ENCODE data around the gene DOCK3. TPM values are rescaled to one million over a fixed set of nuclear protein-coding genes. Genes with fewer than 3 reads are reported as not detected.

The DOCK3 gene
- total RNA-seq, 1 experiment from 2014 or later: 5.6 TPM

DNA sequence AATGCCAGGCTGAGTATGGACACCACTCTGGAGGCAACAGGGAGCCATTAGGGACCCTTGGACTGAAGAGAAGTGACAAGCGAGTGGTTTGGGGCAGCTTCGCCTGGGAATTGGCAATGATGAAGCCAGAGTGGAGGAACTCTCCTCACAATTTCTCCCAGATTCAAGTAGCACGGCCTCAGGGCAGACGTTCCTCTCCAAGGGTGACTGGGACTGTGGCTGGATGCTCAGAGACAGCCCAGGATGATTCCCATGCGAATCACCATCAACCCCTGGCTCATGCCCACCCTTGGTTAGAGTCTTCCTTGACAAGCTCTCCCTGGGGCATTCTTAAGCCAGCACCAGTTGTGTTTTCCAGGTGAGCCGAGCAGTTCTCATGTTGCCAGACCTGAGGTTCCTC is 16.3 kb upstream of the DOCK3 start:
- H3K27ac Mint-ChIP-seq: no peak overlapping the region
- CTCF ChIA-PET: interaction anchor here (3.1 kb wide), 1 partner anchor 42 kb away, joined by 11 read pairs; the partner anchor contains the start of gene MAPKAPK3
- H3K4me1 Mint-ChIP-seq: no peaks in the 10 kb centered on the region
- ATAC-seq: no peak
- no peak for TF ChIP-seq KAT7 (CRISPR knock-in tag; IDR thresholded peaks at IDR 0.05; ENCODE audit: borderline replicate concordance)
- TF ChIP-seq, protein P1, sequence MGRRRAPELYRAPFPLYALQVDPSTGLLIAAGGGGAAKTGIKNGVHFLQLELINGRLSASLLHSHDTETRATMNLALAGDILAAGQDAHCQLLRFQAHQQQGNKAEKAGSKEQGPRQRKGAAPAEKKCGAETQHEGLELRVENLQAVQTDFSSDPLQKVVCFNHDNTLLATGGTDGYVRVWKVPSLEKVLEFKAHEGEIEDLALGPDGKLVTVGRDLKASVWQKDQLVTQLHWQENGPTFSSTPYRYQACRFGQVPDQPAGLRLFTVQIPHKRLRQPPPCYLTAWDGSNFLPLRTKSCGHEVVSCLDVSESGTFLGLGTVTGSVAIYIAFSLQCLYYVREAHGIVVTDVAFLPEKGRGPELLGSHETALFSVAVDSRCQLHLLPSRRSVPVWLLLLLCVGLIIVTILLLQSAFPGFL (CRISPR knock-in tag; IDR thresholded peaks at IDR 0.05; ENCODE audit: borderline replicate concordance): no peak
- no peak for TF ChIP-seq ZNF263 (CRISPR knock-in tag; IDR thresholded peaks at IDR 0.05; ENCODE audit: low read depth)
- TF ChIP-seq CBFB (CRISPR knock-in tag; IDR thresholded peaks at IDR 0.05; ENCODE audit: low read depth): no peak
- TF ChIP-seq FOXJ3 (CRISPR knock-in tag; IDR thresholded peaks at IDR 0.05; ENCODE audit: borderline replicate concordance): no peak
- TF ChIP-seq, protein P2, sequence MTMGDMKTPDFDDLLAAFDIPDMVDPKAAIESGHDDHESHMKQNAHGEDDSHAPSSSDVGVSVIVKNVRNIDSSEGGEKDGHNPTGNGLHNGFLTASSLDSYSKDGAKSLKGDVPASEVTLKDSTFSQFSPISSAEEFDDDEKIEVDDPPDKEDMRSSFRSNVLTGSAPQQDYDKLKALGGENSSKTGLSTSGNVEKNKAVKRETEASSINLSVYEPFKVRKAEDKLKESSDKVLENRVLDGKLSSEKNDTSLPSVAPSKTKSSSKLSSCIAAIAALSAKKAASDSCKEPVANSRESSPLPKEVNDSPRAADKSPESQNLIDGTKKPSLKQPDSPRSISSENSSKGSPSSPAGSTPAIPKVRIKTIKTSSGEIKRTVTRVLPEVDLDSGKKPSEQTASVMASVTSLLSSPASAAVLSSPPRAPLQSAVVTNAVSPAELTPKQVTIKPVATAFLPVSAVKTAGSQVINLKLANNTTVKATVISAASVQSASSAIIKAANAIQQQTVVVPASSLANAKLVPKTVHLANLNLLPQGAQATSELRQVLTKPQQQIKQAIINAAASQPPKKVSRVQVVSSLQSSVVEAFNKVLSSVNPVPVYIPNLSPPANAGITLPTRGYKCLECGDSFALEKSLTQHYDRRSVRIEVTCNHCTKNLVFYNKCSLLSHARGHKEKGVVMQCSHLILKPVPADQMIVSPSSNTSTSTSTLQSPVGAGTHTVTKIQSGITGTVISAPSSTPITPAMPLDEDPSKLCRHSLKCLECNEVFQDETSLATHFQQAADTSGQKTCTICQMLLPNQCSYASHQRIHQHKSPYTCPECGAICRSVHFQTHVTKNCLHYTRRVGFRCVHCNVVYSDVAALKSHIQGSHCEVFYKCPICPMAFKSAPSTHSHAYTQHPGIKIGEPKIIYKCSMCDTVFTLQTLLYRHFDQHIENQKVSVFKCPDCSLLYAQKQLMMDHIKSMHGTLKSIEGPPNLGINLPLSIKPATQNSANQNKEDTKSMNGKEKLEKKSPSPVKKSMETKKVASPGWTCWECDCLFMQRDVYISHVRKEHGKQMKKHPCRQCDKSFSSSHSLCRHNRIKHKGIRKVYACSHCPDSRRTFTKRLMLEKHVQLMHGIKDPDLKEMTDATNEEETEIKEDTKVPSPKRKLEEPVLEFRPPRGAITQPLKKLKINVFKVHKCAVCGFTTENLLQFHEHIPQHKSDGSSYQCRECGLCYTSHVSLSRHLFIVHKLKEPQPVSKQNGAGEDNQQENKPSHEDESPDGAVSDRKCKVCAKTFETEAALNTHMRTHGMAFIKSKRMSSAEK (CRISPR knock-in tag; IDR thresholded peaks at IDR 0.05; ENCODE audit: borderline replicate concordance): no peak
- peaks cover 3% of the 10 kb centered on the region; the same call in 1 of the 2 replicates for H3K27me3 Mint-ChIP-seq (ENCODE audit: low read depth)
- POLR2A ChIA-PET: no interaction called here
- no peaks in the 10 kb centered on the region for H3K36me3 Mint-ChIP-seq
- no peak overlapping the region for H3K4me3 Mint-ChIP-seq
- H3K9me3 Mint-ChIP-seq: no peaks in the 10 kb centered on the region
- no peak for DNase-seq (ENCODE audit: low spot score)

DNA sequence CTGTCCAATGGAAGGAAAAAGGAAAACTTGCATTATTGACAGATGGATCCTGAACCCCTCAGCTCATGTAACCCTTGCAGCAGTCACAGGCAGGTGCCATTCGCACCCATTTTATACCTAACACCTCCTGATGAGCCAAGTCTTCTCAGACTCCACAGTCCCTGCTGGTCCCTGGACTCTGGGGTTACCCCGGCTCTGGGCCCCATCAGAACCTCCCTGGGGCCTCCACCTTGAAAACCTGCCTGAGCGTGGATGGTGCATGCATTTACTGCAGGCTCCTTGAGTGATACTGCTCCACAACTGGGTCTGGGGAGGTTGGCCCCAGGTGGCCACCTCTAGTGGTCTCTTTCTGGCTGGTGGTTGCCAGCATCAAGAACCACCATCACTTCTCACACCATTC is 15.9 kb upstream of the DOCK3 start:
- Mint-ChIP-seq H3K4me3 (no peak overlapping the region), H3K4me1 (no peaks in the 10 kb centered on the region), H3K27ac (no peak overlapping the region), H3K36me3 (no peaks in the 10 kb centered on the region), H3K9me3 (no peaks in the 10 kb centered on the region), H3K27me3 (ENCODE audit: low read depth) (peaks cover 3% of the 10 kb centered on the region; the same call in 1 of the 2 replicates)
- DNase-seq (ENCODE audit: low spot score) (no peak), ATAC-seq (no peak)
- TF ChIP-seq ETV6 (CRISPR knock-in tag; IDR thresholded peaks at IDR 0.05) (no peak), USF1 (CRISPR knock-in tag; IDR thresholded peaks at IDR 0.05) (no peak), TEAD1 (CRISPR knock-in tag; IDR thresholded peaks at IDR 0.05) (no peak), CREM (CRISPR knock-in tag; IDR thresholded peaks at IDR 0.05) (no peak), JAZF1 (CRISPR knock-in tag; IDR thresholded peaks at IDR 0.05) (no peak), SP1 (CRISPR knock-in tag; conservative IDR thresholded peaks at IDR 0.05) (no peak), CREB1 (CRISPR knock-in tag; IDR thresholded peaks at IDR 0.05) (no peak), GABPB1 (CRISPR knock-in tag; IDR thresholded peaks at IDR 0.05) (no peak), FOXP1 (CRISPR knock-in tag; IDR thresholded peaks at IDR 0.05; ENCODE audit: borderline replicate concordance) (no peak), MXD4 (CRISPR knock-in tag; IDR thresholded peaks at IDR 0.05; ENCODE audit: borderline replicate concordance) (no peak)
- TF ChIP-seq, protein P1 (CRISPR knock-in tag; IDR thresholded peaks at IDR 0.05; ENCODE audit: borderline replicate concordance): no peak
- TF ChIP-seq, protein P3, sequence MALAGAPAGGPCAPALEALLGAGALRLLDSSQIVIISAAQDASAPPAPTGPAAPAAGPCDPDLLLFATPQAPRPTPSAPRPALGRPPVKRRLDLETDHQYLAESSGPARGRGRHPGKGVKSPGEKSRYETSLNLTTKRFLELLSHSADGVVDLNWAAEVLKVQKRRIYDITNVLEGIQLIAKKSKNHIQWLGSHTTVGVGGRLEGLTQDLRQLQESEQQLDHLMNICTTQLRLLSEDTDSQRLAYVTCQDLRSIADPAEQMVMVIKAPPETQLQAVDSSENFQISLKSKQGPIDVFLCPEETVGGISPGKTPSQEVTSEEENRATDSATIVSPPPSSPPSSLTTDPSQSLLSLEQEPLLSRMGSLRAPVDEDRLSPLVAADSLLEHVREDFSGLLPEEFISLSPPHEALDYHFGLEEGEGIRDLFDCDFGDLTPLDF (CRISPR knock-in tag; IDR thresholded peaks at IDR 0.05): no peak
- ChIA-PET POLR2A (no interaction called here), CTCF (interaction anchor here (3.1 kb wide), 1 partner anchor 42 kb away, joined by 11 read pairs; the partner anchor contains the start of gene MAPKAPK3)

Data from WTC11 (cell line).